GM20431 (cell line): ENCODE measurements around the gene ITM2A.

Source experiments
- in situ Hi-C: fragments of 300-500 bp; cut with MseI, MboI; formaldehyde crosslinking; loops from one replicate; pipeline ENCODE4 v1.15.0; 2020; ENCODE audit warnings: low sequenced_read_pairs; ENCODE audit not compliant: unreplicated experiment

The ITM2A gene

DNA sequence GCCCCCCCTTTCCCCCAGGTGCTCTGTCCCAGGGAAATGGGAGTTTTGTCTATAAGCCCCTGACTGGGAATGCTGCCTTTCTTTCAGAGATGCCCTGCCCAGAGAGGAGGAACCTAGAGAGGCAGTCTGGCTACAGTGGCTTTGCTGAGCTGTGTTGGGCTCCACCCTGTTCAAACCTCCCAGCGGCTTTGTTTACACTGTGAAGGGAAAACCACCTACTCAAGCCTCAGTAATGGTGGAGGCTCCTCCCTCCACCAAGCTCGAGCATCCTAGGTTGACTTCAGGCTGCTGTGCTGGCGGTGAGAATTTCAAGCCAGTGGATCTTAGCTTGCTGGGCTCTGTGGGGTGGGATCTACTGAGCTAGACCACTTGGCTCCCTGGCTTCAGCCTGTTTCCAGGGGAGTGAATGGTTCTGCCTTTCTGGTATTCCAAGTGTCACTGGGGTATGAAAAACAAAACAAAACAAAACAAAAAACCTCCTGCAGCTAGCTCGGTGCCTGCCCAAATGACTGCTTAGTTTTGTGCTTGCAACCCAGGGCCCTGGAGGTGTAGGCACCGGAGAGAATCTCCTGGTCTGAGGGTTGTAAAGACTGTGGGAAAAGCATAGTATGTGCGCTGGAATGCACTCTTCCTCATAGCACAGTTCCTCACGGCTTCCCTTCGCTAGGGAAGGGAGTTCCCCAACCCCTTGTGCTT is 41.7 kb downstream of the ITM2A start:
- in situ Hi-C loops: no loop called here
